Thoracic aorta (tissue), 2 donors: Measurements from ENCODE around the gene ELP5. TPM values are rescaled to one million over a fixed set of nuclear protein-coding genes. Genes with fewer than 3 reads are reported as not detected.

Source experiments
- ATAC-seq: fragments of 150-250 bp; one replicate; pipeline ENCODE4 v1.8.0; 2017; ENCODE audit warnings: low read depth; ENCODE audit not compliant: insufficient number of reproducible peaks, low FRiP score
- DNase-seq: peaks from one replicate; pipeline ENCODE4 v3.0.0-alpha.2; 2020; ENCODE audit warnings: low spot score
- H3K27ac ChIP-seq, 2 donors: fragments of 200-600 bp; sonication (generic); 1 replicate in 1 of 2; 2 replicates in 1 of 2; pipeline ENCODE4 v1.5.1; 2016; ENCODE audit warnings: mild to moderate bottlenecking in 2 of 2, moderate library complexity in 2 of 2
- H3K27me3 ChIP-seq: fragments of 200-600 bp; sonication (generic); replicated peaks from 2 replicates; pipeline ENCODE4 v1.6.0; 2016; ENCODE audit warnings: mild to moderate bottlenecking; ENCODE audit not compliant: insufficient read depth
- H3K36me3 ChIP-seq: fragments of 200-600 bp; sonication (generic); one replicate; pipeline ENCODE4 v1.5.1; 2016
- H3K4me1 ChIP-seq, 2 donors: fragments of 200-600 bp; sonication (generic); 1 replicate in 1 of 2; 2 replicates in 1 of 2; pipeline versions ENCODE4 v1.5.1 to v1.6.0; 2016; ENCODE audit warnings: low read depth in 2 of 2, mild to moderate bottlenecking in 1 of 2; ENCODE audit not compliant: control insufficient read depth in 1 of 2
- H3K4me3 ChIP-seq: fragments of 200-600 bp; sonication (generic); 2 replicates; pipeline ENCODE4 v1.5.1; 2016; ENCODE audit warnings: mild to moderate bottlenecking
- H3K9me3 ChIP-seq: fragments of 200-600 bp; sonication (generic); 2 replicates; pipeline ENCODE4 v1.5.1; 2016
- CTCF ChIP-seq: fragments of 200-600 bp; sonication (generic); IDR thresholded peaks from one replicate; pipeline ENCODE4 v1.5.1; 2019; ENCODE audit warnings: antibody characterized with exemption
- total RNA-seq, 2 donors: library from RNA; depleted of rRNA; stranded (reverse); fragments of >200 nt; gene quantifications; one replicate each; pipeline versions ENCODE4 v1.1.0 to v1.2.3, GENCODE V29; 2016

ELP5 gene
- total RNA-seq, 2 donors from 2014 or later, result 15.8 to 19.0 TPM

GRCh38 chr17:7239091-7240027 is 12.7 kb upstream of the ELP5 start, which contains the start of gene PHF23:
Gene PHF23 (minus strand): TSS chr17:7239457. CDS start chr17:7239279, 178 bp downstream.
- no peaks in the 10 kb centered on the region for H3K9me3 ChIP-seq
- no peaks in the 10 kb centered on the region for H3K27me3 ChIP-seq
- H3K4me3 ChIP-seq, result peak within 1 kb of the TSS; percentile 97
- H3K4me1 ChIP-seq, result peaks cover 27 to 37% of the 10 kb centered on the region in 2 donors
- peak; percentile 96 for DNase-seq
- TF ChIP-seq CTCF, result no peak
- H3K27ac ChIP-seq, result peak within 1 kb of the TSS; percentile 84 to 91
- peak; percentile 58 for ATAC-seq
- peaks cover 18% of the 10 kb centered on the region for H3K36me3 ChIP-seq

GRCh38 chr17:7240375-7240774 is 11.6 kb upstream of the ELP5 start:
- H3K27ac ChIP-seq, result peak overlapping the region; percentile 13 to 33
- peak overlapping the region; percentile 92 for H3K4me3 ChIP-seq
- H3K27me3 ChIP-seq, result no peaks in the 10 kb centered on the region
- no peak for ATAC-seq
- DNase-seq, result no peak
- peaks cover 23 to 33% of the 10 kb centered on the region in 2 donors for H3K4me1 ChIP-seq
- no peak for TF ChIP-seq CTCF
- H3K36me3 ChIP-seq, result peaks cover 21% of the 10 kb centered on the region
- no peaks in the 10 kb centered on the region for H3K9me3 ChIP-seq

- peaks cover 23 to 33% of the 10 kb centered on the region in 2 donors for H3K4me1 ChIP-seq
- no peak for TF ChIP-seq CTCF
- no peak for DNase-seq
These were observed 10.8 kb upstream of the ELP5 start for GRCh38 chr17:7241090-7241733.

GRCh38 chr17:7241783-7242716 is 10.0 kb upstream of the ELP5 start, which contains the start of gene GABARAP:
Gene GABARAP (minus strand): TSS chr17:7242449. CDS start chr17:7242330, 119 bp downstream.
- Histone ChIP-seq H3K9me3 (no peaks in the 10 kb centered on the region), H3K36me3 (peaks cover 28% of the 10 kb centered on the region), H3K27me3 (no peaks in the 10 kb centered on the region), H3K4me3 (peak within 1 kb of the TSS; percentile 92), H3K27ac (peak within 1 kb of the TSS; percentile 95 to 97), H3K4me1 (peaks cover 23 to 32% of the 10 kb centered on the region in 2 donors)
- no peak for TF ChIP-seq CTCF
- ATAC-seq (peak; percentile 14), DNase-seq (peak; percentile 83)

More at GRCh38 chr17:7241090-7241733, 10.8 kb upstream of the ELP5 start:
- Histone ChIP-seq H3K36me3 (peaks cover 22% of the 10 kb centered on the region), H3K27ac (peak overlapping the region; percentile 95 to 97), H3K27me3 (no peaks in the 10 kb centered on the region), H3K4me3 (peak overlapping the region; percentile 92), H3K9me3 (no peaks in the 10 kb centered on the region)
- no peak for ATAC-seq
